Fibroblast of mammary gland (primary cell): Measurements from ENCODE around the gene RPS21.

Source experiments
- DNase-seq: peaks from one replicate; pipeline ENCODE4 v3.0.0-alpha.2; 2010; ENCODE audit warnings: low read depth
- H3K4me3 ChIP-seq: 2 replicates; pipeline ENCODE4 v1.5.1; 2011; ENCODE audit warnings: low read depth, mild to moderate bottlenecking, low read length, moderate library complexity; ENCODE audit not compliant: control insufficient read depth
- CTCF ChIP-seq: conservative IDR thresholded peaks from 2 replicates; pipeline ENCODE4 v1.5.1; 2011; ENCODE audit warnings: low read depth, low read length, inconsistent platforms; ENCODE audit not compliant: control insufficient read depth, insufficient read depth

Gene RPS21

GRCh38 chr20:62381842-62382241 lies 5.1 kb upstream of the RPS21 start:
- no peak for TF ChIP-seq CTCF
- no peak overlapping the region for H3K4me3 ChIP-seq

GRCh38 chr20:62382306-62383198 lies 4.4 kb upstream of the RPS21 start:
- peak; percentile 66 for DNase-seq
- no peak overlapping the region for H3K4me3 ChIP-seq

More at GRCh38 chr20:62381842-62382241, 5.1 kb upstream of the RPS21 start:
- no peak for DNase-seq

GRCh38 chr20:62387219-62387913 lies 463 bp downstream of the RPS21 start:
- H3K4me3 ChIP-seq, result peak overlapping the region; percentile 81
- no peak for TF ChIP-seq CTCF
- no peak for DNase-seq

More at GRCh38 chr20:62382306-62383198, 4.4 kb upstream of the RPS21 start:
- TF ChIP-seq CTCF, result peak; percentile 91

- peak overlapping the region; percentile 81 for H3K4me3 ChIP-seq
- DNase-seq, result peak; percentile 33
- TF ChIP-seq CTCF, result no peak
These were observed 1.2 kb downstream of the RPS21 start for GRCh38 chr20:62387933-62388635.

- no peak overlapping the region for H3K4me3 ChIP-seq
- no peak for DNase-seq
- no peak for TF ChIP-seq CTCF
These were observed 2.1 kb downstream of the RPS21 start for GRCh38 chr20:62388839-62389600.

GRCh38 chr20:62389601-62390087 lies 2.7 kb downstream of the RPS21 start:
- no peak for DNase-seq
- no peak overlapping the region for H3K4me3 ChIP-seq
- TF ChIP-seq CTCF, result no peak
